ENCODE measurements around the gene ALLC.
"Not testable (repeated sequence)": the region's sequence is repeated elsewhere in the genome, so short reads cannot be mapped to it uniquely, and the experiment has no call there.

Gene ALLC

DNA sequence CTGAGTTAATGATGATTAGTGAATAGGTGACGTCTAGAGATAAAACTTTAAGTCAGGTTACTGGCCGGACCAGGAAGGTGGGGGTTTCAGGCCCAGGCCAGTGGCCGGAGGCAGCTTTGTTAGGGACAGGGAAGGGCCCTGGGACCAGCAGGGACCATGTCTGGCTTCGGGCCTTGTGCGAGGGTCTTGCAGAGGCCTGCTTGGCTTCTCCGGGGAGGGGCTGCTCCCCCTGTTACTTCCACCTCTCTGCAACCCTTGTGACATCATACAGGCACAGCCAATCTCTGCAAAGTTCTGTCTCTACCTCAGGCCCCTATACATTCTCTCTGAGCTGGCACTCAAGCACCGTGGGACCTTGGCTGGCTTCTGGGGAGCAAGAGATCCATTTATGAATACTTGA is at the start of gene ALLC:
ALLC (plus strand) TSS at position 320 of the 400 bp plus-strand sequence. CDS start 12,958 bp downstream, outside the sequence.
- no peak within 1 kb of the TSS for H3K27ac ChIP-seq
- DNase-seq (ENCODE audit: low read depth, low spot score), result no peak

DNA sequence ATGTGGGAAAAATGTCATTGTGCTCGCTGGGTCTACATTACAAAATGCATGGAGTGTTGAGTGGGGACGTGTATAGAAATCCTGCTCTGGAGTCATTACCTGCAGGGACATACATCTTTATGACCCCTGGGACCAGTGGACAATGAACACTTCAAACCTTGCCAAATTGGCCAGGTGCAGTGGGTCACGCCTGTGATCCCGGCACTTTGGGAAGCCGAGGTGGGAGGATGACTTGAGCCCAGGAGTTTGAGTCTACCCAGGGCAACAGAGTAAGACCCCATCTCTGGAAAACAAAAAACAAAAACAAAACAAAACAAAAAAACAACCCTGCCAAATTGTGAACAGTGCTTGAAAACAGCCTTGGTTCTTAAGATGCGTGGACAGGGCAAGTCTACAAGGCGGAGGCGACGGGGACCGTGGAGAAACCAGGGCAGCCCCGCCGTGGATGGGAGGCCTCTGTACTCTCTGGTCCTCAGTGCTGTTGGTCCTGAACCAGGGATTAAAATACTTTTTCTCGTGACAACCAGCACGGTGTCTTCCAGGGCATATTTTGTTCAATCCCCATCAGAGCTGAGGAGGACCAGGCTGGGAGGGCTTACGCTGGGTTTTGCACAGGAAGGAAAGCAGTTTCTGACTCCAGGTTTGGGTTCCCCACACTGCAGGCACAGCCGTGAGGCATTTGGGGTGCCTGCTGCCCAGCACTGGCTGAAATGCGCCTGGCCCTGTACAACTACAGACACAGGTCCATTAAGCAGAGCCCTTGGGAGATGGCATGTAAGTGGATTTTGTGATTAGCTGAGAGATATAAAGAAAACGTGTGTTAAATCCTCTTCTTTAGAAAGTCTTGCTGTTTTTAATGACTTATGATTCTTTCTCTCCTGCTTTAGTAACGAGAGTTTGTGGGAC is 49.4 kb upstream of the ALLC start:
- H3K27ac ChIP-seq, result no peak overlapping the region
- DNase-seq (ENCODE audit: low read depth, low spot score), result no peak

DNA sequence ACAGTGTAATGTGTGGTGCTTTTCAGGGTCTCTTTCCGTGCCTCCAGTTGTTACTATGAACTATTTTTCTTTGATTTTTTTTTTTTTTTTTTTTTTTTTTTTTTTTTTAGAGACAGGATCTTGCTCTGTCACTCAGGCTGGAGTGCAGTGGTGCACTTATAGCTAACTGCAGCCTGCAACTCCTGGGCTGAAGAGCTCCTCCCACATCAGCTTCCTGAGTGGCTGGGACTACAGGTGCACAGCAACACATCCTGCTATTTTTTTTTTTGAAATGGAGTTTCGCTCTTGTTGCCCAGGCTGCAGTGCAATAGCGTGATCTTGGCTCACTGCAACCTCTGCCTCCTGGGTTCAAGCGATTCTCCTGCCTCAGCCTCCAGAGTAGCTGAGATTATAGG is 48.7 kb upstream of the ALLC start:
- H3K27ac ChIP-seq; DNase-seq (ENCODE audit: low read depth, low spot score): not testable (repeated sequence)

DNA sequence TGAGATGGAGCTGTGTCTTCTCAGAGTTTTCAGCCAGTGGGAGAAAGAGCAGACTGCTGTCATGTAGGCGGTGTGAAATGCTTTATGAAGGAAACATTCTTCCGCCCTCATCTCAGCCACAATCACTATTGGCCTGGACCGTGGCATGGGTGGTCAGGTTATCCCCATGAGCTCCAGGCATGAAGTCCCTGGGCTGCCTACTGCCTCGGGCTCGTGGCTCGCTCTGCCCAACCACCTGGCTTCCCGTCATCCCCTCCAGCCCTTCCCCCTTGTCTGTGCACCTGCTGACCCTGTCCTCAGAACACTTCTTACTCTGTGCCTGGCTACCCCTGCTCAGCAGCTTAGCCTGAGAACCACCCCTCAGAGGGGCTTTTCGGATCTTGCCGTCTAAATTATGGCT is 47.6 kb upstream of the ALLC start:
- H3K27ac ChIP-seq, result no peak overlapping the region
- no peak for DNase-seq (ENCODE audit: low read depth, low spot score)

DNA sequence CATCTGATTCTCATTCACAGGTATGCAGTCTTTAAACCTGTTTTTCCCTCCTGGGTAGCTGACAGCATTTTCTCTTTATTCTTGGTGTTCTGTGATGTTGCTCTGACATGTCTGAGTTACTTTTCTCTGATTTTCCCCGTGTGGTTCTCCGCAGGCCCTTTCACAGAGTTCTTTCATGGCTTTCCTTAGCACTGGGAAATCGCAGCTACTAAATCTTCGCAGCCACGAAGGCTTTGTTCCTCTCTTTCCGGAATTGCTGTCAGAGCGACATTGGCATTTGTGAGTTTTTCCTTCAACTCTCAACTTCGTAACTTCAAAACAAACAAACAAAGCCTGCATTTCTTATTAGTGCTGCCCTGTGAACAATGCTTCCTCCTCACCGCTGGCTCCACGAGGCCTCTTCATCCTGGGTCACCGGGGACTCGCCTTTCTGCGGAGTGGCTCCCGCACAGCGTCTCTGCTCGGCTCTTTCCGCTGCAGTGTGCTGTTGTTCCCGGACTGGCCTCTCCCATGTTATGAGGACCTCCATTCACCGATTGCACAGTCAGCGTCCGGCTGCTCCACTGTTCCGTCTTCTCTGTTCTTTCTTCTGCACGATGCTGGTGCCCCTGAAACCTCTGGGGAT is 47.0 kb upstream of the ALLC start:
- no peak for DNase-seq (ENCODE audit: low read depth, low spot score)
- no peak overlapping the region for H3K27ac ChIP-seq

DNA sequence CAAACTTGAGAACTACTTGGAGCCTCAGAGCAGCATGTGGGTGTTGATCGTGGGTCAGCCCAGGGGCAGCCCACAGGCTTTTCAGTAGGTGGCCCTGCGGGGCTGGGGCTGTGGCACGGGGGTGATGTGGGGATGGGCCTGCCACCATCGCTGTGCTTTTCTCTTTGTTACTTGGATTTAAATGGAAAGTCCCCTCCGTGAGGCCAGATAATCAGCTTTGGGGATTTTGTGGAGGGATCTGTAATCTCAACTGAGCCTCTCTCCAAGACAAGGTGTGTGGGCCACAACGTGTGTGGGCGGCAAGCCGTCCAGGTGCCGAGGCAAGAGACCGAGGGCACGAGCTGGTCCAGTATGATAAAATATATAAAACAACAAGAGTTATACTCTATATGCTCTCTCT is 46.4 kb upstream of the ALLC start:
- H3K27ac ChIP-seq, result no peak overlapping the region
- no peak for DNase-seq (ENCODE audit: low read depth, low spot score)

DNA sequence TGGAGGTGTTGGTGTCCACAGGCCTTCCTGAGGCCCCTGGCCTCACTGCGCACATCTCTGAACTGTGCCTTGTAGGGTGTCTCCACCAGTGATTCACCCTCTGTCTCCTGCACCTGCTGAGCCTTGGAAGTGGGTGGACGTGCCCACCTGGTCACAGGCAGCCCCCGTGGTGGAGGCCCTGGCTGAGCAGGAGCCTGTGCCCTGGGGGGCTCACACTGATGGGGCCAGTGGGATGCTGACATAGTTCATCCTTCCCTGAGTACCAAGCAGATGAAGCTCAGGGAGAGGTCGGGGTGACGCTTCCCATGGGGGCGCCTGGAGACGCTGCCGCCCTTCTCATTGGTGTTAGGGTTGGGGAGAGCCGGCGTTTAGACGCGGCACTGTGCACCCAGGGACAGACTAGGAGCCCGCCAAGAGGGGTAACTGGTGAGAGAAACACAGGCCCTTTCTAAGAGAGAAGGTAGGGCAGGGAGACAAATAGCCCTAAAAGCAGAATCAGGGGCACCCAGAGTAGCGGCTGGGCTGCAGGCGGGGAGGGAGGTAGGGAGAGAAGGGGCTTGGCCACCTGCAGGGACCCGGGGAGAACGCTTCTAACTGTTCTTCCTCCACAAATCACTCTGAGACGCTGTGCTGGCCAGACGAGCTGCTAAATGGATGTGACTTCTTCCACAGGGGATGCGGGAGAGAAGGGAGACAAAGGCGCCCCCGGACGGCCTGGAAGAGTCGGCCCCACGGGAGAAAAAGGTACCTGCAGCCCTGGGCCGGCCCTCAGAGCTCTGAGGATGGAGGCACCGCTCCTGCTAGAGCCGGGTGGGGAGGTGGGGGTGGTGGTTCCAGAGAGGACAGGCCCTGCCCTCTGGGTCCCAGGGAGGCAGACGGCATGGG is 45.1 kb upstream of the ALLC start:
- H3K27ac ChIP-seq, result no peak overlapping the region
- DNase-seq (ENCODE audit: low read depth, low spot score), result no peak

DNA sequence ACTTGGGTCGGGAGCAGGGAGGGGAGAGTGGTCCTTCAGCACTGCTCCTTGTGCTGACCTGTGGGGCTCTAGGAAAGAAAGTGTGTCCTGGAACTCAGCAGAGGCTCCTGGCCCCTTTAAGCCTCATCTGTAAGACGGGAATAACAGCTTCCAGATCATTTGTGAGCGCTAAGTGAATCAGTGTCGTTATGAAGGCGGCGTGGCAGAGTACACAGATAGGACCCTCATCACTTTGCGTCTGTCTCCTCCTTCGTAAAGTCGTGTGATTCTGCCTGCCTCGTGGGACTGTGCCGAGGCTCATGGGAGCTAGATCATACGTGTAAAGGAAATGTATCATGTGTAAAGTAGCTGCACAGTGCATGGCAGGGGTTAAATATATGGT is 44.5 kb upstream of the ALLC start:
- no peak for DNase-seq (ENCODE audit: low read depth, low spot score)
- H3K27ac ChIP-seq, result no peak overlapping the region

DNA sequence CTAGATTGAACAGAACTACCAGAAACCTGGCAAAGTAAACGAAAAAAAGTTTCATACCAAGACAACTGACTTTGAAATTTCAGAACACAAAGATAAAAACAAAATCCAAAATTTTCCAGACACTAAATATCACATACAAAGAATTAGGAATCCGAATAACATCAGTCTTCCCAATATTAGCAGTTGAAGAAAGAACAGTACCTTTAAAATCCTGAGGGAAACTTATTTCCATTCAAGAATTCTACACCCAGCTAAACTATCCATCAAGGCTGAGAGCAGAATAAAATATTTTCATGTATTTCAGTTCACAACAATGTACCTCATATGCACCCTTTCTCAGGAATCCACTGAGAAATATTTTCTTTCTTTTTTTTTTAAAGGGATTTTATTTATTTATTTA is 43.3 kb upstream of the ALLC start:
- H3K27ac ChIP-seq; DNase-seq (ENCODE audit: low read depth, low spot score): not testable (repeated sequence)

DNA sequence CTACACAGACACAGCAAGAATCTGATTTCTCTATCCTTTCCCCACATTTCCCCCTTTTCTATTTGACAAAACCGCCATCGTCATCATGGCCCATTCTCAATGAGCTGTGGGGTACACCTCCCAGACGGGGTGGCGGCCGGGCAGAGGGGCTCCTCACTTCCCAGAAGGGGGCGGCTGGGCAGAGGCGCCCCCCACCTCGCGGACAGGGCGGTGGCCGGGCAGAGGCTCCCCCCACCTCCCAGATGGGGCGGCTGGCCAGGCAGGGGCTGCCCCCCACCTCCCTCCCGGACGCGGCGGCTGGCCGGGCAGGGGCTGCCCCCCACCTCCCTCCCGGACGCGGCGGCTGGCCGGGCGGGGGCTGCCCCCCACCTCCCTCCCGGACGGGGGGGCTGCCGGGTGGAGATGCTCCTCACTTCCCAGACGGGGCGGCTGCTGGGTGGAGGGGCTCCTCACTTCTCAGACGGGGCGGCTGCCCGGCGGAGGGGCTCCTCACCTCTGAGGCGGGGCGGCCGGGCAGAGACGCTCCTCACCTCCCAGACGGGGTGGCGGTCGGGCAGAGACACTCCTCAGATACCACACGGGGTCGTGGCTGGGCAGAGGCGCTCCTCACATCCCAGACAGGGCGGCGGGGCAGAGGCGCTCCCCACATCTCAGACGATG is 42.3 kb upstream of the ALLC start:
- not testable (repeated sequence) for H3K27ac ChIP-seq; DNase-seq (ENCODE audit: low read depth, low spot score)

DNA sequence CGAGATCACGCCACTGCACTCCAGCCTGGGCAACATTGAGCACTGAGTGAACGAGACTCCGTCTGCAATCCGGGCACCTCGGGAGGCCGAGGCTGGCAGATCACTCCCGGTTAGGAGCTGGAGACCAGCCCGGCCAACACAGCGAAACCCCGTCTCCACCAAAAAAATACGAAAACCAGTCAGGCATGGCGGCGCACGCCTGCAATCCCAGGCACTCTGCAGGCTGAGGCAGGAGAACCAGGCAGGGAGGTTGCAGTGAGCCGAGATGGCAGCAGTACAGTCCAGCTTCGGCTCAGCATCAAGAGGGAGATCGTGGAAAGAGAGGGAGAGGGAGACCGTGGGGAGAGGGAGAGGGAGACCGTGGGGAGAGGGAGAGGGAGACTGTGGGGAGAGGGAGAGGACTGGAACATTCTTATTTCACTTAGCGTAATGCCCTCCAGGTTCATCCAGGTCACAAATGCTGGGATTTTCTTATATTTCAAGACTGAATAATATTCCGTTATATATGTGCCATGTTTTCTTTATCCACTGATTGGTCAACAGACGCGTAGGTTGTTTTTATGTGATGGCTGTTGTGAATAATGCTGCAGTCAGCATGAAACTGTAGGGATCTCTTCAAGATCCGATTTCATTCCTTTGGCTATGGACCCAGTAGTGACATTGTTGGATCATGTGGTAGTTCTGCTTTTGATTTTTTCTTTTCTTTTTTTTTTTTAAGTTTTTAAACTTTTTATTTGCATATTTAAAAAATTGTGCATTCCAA is 41.4 kb upstream of the ALLC start:
- not testable (repeated sequence) for DNase-seq (ENCODE audit: low read depth, low spot score); H3K27ac ChIP-seq

DNA sequence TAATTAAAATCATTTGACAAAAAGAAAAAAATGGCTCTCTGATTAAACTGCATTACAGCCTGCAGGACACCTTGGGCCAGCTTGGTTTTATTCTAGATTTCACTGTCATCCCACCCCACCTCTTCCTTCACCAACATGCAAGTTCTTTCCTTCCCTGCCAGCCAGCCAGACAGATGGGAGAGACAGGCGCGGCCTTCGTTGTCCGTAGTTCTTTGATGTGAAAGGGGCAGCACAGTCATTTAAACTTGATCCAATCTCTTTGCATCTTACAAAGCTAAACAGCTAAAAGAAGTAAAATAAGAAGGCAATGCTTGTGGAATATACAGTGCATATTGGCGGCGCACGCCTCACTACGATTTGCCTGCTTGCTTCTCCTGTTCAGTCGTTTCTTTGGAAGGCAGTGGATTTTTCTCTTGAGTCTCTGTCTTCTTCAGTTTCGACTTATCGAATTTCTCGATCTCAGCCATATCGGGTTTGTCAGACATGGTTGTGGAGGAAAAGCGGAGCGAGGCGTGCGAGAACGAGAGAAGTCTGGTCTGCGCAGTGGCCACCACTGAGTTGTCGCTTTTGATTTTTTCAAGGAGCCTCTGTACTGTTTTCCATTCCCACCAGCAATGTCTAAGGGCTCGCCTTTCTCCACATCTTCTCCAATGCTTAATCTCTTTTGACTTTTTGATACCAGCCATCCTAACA is 40.7 kb upstream of the ALLC start:
- DNase-seq (ENCODE audit: low read depth, low spot score), result no peak
- H3K27ac ChIP-seq, result no peak overlapping the region

DNA sequence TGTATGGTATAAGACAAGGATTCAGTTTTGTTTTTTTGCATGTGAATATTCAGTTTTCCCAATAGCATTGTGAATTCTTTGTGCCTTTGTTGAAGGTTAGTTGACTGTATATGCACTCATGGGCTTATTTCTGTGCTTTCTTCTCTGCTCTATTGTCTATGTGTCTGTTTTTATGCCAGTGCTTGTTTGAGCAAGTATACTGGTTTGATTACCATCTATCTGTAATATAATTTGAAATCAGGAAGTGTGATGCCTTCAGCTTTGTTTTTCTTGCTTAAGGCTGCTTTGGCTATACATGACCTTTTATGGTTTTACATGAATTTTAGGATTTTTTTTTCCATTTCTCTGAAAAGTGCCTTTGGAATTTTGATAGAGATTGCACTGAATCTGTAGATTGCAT is 39.6 kb upstream of the ALLC start:
- no peak overlapping the region for H3K27ac ChIP-seq
- no peak for DNase-seq (ENCODE audit: low read depth, low spot score)

DNA sequence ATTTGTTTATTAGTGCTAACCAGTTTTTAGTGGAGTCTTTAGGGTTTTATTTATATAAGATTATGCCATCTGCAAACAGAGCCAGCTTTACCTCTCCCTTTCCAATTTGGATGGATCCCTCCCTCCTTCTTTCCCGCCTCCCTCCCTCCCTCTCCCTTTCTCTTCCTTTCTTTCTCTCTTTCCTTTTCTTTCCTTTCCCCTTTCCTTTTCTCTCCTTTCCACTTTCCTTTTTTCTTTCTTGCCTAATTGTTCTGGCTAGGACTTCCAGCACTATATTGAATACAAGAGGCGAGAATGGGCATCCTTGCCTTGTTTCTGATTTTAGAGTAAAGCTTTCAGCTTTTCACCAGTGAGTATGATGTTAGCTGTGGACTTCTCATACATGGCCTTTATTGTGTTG is 39.0 kb upstream of the ALLC start:
- no peak for DNase-seq (ENCODE audit: low read depth, low spot score)
- no peak overlapping the region for H3K27ac ChIP-seq

DNA sequence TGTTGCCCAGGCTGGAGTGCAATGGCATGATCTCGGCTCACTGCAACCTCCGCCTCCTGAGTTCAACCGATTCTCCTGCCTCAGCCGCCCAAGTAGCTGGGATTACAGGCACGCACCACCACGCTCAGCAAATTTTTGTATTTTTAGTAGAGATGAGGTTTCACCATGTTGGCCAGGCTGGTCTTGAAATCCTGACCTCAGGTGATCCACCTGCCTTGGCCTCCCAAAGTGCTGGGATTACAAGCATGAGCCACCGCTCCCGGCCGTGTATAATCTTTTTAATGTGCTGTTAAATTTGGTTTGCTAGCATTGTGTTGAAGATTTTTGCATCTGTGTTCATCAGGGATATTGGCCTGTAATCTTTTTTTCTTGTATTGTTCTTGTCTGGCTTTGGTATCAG is 38.3 kb upstream of the ALLC start:
- not testable (repeated sequence) for DNase-seq (ENCODE audit: low read depth, low spot score); H3K27ac ChIP-seq

DNA sequence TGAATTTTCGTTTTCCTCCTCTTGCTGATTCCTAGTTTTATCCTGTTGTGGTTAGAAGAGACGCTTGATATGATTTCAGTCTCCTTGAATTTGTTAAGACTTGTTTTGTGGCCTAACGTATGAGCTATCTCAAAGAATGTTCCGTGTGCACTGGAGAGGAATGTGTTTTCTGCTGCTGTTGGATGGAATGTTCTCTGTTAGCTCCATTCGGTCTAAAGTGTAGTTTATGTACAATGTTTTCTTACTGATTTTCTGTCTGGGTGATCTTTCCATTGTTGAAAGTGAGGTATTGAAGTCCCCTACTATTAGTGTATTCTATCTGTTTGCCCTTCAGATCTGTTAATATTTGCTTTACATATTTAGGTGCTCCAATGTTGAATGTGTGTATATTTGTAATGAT is 37.2 kb upstream of the ALLC start:
- DNase-seq (ENCODE audit: low read depth, low spot score), result peak; percentile 53
- H3K27ac ChIP-seq, result peak overlapping the region; percentile 59

DNA sequence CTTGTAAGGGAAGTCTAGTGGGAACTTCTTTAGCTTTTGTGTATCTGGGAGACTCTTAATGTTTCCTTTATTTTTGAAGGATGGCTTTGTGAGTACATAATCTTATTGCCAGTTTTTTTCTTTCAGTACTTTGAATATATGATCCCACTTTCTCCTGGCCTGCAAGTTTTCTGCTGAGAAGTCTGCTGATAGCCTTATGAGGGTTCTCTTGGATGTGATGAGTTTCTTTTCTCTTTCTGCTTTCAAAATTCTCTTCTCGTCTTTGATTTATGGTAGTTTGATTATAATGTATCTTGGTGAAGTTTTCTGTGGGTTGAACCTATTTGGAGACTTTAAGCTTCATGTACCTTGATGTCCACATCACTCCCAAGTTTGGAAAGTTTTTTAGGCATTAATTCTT is 35.0 kb upstream of the ALLC start:
- H3K27ac ChIP-seq, result no peak overlapping the region

DNA sequence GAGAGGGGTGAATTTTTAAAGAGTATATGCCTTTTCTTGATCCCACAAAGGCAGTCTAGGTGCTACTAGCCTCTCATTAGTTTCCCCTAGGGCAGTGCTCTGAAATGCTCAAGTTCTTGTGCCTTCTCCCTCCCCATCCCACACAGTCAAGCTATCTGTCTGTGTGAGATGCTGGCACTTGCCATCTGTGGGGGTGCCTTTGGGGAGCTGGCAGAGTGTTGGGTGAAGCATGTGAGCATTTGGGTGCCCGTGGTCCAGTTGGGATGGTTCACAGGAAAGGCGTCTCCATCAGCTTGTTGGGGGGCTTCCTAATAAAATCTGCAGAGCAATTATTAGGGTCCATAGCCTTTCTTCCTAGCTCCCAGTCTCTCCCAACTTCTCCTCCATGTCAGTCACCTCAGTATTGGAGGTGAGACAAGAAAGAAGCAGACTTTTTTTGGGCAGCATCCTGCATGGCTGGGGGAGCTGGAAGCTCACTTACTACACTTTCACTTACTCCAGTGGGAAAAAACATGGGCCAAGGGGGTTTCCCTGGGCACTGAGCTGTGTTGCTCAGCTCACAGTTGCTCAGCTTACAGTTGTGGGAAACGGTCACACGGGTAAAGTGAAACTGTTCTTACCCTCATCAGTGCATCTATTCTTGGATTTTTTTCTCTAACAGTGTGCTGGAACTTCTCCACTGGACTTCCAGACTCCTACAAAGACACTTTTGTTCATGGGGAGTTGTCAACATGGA is 33.8 kb upstream of the ALLC start:
- no peak for DNase-seq (ENCODE audit: low read depth, low spot score)
- H3K27ac ChIP-seq, result no peak overlapping the region

More for the DNA sequence above, 35.0 kb upstream of the ALLC start:
- DNase-seq (ENCODE audit: low read depth, low spot score), result no peak

Measured in epithelial cell of prostate (primary cell).